ENCODE measurements around the gene EFHC1.

DNA sequence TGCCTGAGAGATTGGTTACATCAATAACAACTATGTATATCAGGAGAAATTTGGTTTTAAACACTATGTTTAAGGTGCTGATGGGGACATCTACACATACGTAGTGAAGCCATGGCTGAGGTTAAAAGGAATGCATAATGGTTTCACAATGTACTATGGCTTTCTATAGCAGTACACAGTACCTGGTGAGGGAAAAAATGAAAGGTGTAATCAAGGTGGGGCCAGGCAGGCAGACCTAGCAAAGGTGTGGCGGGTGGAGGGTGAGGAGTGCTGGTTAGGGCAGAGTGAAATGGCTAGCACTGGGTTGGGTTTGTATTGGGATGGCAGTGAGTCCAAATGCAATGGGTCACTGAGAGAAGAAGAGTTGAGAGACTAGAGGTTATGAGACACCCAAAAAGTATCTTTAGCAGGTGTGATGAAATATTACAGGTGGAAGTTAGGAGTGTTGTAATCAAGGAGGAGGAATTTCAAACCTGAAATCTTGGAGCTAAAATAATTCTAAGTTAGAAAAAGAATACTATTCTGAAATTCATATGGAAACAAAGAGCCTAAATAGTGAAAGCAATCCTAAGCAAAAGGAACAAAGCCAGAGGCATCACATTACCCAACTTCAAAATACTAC lies 35.9 kb upstream of the EFHC1 start:
- TF ChIP-seq, protein P1, sequence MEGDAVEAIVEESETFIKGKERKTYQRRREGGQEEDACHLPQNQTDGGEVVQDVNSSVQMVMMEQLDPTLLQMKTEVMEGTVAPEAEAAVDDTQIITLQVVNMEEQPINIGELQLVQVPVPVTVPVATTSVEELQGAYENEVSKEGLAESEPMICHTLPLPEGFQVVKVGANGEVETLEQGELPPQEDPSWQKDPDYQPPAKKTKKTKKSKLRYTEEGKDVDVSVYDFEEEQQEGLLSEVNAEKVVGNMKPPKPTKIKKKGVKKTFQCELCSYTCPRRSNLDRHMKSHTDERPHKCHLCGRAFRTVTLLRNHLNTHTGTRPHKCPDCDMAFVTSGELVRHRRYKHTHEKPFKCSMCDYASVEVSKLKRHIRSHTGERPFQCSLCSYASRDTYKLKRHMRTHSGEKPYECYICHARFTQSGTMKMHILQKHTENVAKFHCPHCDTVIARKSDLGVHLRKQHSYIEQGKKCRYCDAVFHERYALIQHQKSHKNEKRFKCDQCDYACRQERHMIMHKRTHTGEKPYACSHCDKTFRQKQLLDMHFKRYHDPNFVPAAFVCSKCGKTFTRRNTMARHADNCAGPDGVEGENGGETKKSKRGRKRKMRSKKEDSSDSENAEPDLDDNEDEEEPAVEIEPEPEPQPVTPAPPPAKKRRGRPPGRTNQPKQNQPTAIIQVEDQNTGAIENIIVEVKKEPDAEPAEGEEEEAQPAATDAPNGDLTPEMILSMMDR (IDR thresholded peaks at IDR 0.05; ENCODE audit: low read length), result no peak
- TF ChIP-seq EZH2phosphoT487 (IDR thresholded peaks at IDR 0.05; ENCODE audit: low read length) (no peak), EZH2 (optimal IDR thresholded peaks at IDR 0.05; ENCODE audit: low read depth, low read length) (no peak)
